PC-3 (cell line): ENCODE data around the gene MRRF.

Experiments
- EZH2 ChIP-seq: fragments of 300-600 bp; sonication (generic); IDR thresholded peaks from one replicate; pipeline ENCODE4 v1.6.1; 2017; ENCODE audit warnings: antibody characterized with exemption, mild to moderate bottlenecking, low read length; ENCODE audit not compliant: unreplicated experiment
- EZH2phosphoT487 ChIP-seq: fragments of 300-600 bp; sonication (generic); IDR thresholded peaks from 2 replicates; pipeline ENCODE4 v1.6.1; 2018; ENCODE audit warnings: mild to moderate bottlenecking, antibody characterized with exemption, low read length, borderline replicate concordance
- TF ChIP-seq, protein P1 (sequence below): fragments of 300-600 bp; sonication (generic); conservative IDR thresholded peaks from 2 replicates; pipeline ENCODE4 v1.5.1; 2017; ENCODE audit warnings: antibody characterized with exemption, low read depth, mild to moderate bottlenecking, low read length

DNA sequence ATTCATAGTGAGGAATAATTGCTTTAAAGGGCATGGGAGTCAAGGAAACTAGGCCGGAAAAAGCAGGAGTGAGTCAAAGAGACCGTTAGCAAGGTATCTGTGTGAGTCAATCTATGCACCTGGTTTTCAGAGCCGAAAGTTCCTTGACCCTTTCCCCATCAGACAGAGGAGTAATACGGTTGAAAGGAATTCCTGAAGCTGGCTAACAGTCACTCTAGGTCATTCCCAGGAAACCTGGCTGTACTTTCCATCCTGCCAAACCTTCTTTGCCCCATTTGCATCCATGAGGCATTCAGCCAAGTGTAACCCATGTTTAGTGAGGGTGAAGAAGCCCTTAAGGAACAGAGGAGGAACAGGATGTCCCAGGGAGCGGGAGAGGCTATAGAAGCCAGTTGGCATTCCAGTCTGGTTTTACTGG, 16.2 kb upstream of the MRRF start:
- TF ChIP-seq, protein P1, sequence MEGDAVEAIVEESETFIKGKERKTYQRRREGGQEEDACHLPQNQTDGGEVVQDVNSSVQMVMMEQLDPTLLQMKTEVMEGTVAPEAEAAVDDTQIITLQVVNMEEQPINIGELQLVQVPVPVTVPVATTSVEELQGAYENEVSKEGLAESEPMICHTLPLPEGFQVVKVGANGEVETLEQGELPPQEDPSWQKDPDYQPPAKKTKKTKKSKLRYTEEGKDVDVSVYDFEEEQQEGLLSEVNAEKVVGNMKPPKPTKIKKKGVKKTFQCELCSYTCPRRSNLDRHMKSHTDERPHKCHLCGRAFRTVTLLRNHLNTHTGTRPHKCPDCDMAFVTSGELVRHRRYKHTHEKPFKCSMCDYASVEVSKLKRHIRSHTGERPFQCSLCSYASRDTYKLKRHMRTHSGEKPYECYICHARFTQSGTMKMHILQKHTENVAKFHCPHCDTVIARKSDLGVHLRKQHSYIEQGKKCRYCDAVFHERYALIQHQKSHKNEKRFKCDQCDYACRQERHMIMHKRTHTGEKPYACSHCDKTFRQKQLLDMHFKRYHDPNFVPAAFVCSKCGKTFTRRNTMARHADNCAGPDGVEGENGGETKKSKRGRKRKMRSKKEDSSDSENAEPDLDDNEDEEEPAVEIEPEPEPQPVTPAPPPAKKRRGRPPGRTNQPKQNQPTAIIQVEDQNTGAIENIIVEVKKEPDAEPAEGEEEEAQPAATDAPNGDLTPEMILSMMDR: no peak
- no peak for TF ChIP-seq EZH2
- TF ChIP-seq EZH2phosphoT487: no peak
